Smooth muscle cell (in vitro differentiated cells): ENCODE measurements around the gene WFDC5. TPM values are rescaled to one million over a fixed set of nuclear protein-coding genes. Genes with fewer than 3 reads are reported as not detected.

Experiments
- DNase-seq: peaks from one replicate; lab custom pipeline; 2025; ENCODE audit not compliant: unreplicated experiment; lab: John Stamatoyannopoulos, UW
- H2AFZ ChIP-seq: fragments of 200-600 bp; sonication (generic); 2 replicates; pipeline ENCODE4 v1.6.0; 2016; ENCODE audit warnings: antibody characterized with exemption, low read depth, mild to moderate bottlenecking
- H3F3A ChIP-seq: fragments of 200-600 bp; sonication (generic); 2 replicates; pipeline ENCODE4 v1.6.0; 2017; ENCODE audit warnings: antibody characterized with exemption, low read depth
- H3K27ac ChIP-seq: fragments of 200-600 bp; sonication (generic); 2 replicates; pipeline ENCODE4 v1.5.1; 2016; ENCODE audit warnings: low read depth, mild to moderate bottlenecking
- H3K27me3 ChIP-seq: fragments of 200-600 bp; sonication (generic); 2 replicates; pipeline ENCODE4 v1.6.1; 2016; ENCODE audit warnings: low read depth, mild to moderate bottlenecking
- H3K36me3 ChIP-seq: fragments of 200-600 bp; sonication (generic); 2 replicates; pipeline ENCODE4 v1.5.1; 2016; ENCODE audit warnings: low read depth
- H3K4me1 ChIP-seq: fragments of 200-600 bp; sonication (generic); 2 replicates; pipeline ENCODE4 v1.5.1; 2016; ENCODE audit warnings: low read depth
- H3K4me2 ChIP-seq: fragments of 200-600 bp; sonication (generic); 2 replicates; pipeline ENCODE4 v1.6.0; 2016; ENCODE audit warnings: mild to moderate bottlenecking
- H3K4me3 ChIP-seq: fragments of 200-600 bp; sonication (generic); 2 replicates; pipeline ENCODE4 v1.5.1; 2016; ENCODE audit warnings: mild to moderate bottlenecking
- H3K79me2 ChIP-seq: fragments of 200-600 bp; sonication (generic); 2 replicates; pipeline ENCODE4 v1.6.0; 2016; ENCODE audit warnings: low read depth, mild to moderate bottlenecking
- H3K9ac ChIP-seq: fragments of 200-600 bp; sonication (generic); 2 replicates; pipeline ENCODE4 v1.6.0; 2016; ENCODE audit warnings: low read depth
- H3K9me3 ChIP-seq: fragments of 200-600 bp; sonication (generic); replicated peaks from 2 replicates; pipeline ENCODE4 v1.5.1; 2016; ENCODE audit warnings: low read depth
- H4K20me1 ChIP-seq: fragments of 200-600 bp; sonication (generic); 2 replicates; pipeline ENCODE4 v1.6.0; 2016; ENCODE audit warnings: low read depth
- WGBS: methylation state at CpG from one replicate; pipeline ENCODE4 v1.1.7; 2016; ENCODE audit warnings: low lambda C conversion rate; 5-methylcytosine and 5-hydroxymethylcytosine counted together
- polyA plus RNA-seq: library from polyadenylated mRNA; unstranded; fragments of >200 nt; fragmentation: Nextera tagmentation; extraction: Ambion mirVana; gene quantifications from 2 replicates; pipeline ENCODE4 v1.2.1, GENCODE V29; 2016
- total RNA-seq: library from RNA; depleted of rRNA; stranded (reverse); fragments of >200 nt; gene quantifications from 2 replicates; pipeline ENCODE4 v1.2.3, GENCODE V29; 2014
- TF ChIP-seq, protein P1 (sequence below): fragments of 200-600 bp; sonication (generic); IDR thresholded peaks from 2 replicates; pipeline ENCODE4 v1.5.1; 2017; ENCODE audit warnings: borderline replicate concordance, mild to moderate bottlenecking, antibody characterized with exemption; ENCODE audit not compliant: insufficient read depth, poor library complexity, severe bottlenecking

WFDC5 gene
- total and polyA plus RNA-seq, 2 experiments from 2014 or later: not detected

DNA sequence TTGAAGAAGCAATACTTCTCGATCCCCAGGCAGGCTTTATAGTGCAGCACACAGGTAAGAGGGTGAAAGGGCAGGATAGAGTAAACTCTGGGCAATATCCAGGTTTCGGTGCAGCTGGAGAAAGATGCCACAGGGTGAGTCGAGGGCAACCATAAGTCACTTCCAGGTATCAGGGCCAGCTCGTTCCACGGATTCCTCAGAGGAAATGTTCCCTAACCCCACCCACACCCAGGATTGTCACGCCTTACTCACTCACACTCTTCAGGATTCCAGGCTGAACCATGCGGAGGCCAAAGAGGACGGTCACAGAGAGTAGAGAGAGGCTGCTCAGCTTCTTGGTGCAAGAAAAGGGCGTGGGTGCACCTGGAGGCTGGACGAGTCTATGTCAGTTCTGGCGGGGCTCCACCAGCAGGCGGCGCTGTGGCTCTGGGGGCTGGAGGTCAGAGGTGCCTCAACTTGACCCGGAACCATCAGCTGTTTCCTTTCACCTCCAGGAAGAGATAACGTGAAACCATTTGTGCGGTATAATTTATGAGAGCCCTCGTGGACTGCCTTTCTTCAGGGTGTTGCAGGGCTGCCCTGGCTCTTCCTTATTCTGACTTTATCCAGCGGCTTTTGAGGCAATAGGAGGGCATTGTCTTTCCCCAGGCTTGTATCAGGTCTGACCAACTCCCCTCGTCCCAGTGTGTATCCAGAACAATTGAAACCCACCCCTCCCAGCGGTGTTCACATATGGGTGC, 23.8 kb upstream of the WFDC5 start:
- Histone ChIP-seq H3F3A (no peaks in the 10 kb centered on the region), H4K20me1 (no peaks in the 10 kb centered on the region), H3K9ac (no peak overlapping the region), H3K4me1 (no peaks in the 10 kb centered on the region), H3K4me3 (no peak overlapping the region), H3K9me3 (no peaks in the 10 kb centered on the region), H3K79me2 (no peaks in the 10 kb centered on the region), H3K4me2 (no peak overlapping the region), H3K27me3 (peaks cover 11% of the 10 kb centered on the region), H3K27ac (no peak overlapping the region), H2AFZ (no peak overlapping the region), H3K36me3 (no peaks in the 10 kb centered on the region)
- TF ChIP-seq, protein P1, sequence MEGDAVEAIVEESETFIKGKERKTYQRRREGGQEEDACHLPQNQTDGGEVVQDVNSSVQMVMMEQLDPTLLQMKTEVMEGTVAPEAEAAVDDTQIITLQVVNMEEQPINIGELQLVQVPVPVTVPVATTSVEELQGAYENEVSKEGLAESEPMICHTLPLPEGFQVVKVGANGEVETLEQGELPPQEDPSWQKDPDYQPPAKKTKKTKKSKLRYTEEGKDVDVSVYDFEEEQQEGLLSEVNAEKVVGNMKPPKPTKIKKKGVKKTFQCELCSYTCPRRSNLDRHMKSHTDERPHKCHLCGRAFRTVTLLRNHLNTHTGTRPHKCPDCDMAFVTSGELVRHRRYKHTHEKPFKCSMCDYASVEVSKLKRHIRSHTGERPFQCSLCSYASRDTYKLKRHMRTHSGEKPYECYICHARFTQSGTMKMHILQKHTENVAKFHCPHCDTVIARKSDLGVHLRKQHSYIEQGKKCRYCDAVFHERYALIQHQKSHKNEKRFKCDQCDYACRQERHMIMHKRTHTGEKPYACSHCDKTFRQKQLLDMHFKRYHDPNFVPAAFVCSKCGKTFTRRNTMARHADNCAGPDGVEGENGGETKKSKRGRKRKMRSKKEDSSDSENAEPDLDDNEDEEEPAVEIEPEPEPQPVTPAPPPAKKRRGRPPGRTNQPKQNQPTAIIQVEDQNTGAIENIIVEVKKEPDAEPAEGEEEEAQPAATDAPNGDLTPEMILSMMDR: peak; percentile 64
- no peak for DNase-seq
- WGBS: 46% methylated on average over 20 of the region's 20 CpGs

DNA sequence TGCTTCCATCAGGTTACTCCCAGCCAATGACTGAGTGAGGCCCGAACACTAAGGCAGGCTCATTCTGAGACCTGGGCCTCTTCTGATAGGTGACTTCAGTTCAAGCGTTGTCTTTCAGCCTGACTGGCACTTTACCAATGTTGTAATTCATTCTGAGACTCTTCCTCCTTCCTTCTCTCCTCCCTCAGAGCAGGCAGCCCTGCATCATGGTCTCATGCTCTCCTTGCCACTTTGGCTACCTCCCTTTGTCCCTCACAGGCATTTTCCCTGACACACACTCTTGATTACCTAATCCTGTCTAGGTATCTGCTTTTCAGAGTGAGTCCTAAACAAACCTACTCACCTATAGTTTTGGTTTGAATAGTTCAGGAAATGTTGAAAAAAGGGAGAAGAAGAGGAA, 21.9 kb upstream of the WFDC5 start:
- Histone ChIP-seq H3K27me3 (peaks cover 26% of the 10 kb centered on the region), H3K4me1 (no peaks in the 10 kb centered on the region), H3K4me2 (no peak overlapping the region), H3K4me3 (no peak overlapping the region), H4K20me1 (no peaks in the 10 kb centered on the region), H3K79me2 (no peaks in the 10 kb centered on the region), H3F3A (no peaks in the 10 kb centered on the region), H2AFZ (no peak overlapping the region), H3K27ac (no peak overlapping the region), H3K36me3 (no peaks in the 10 kb centered on the region), H3K9ac (no peak overlapping the region), H3K9me3 (no peaks in the 10 kb centered on the region)
- TF ChIP-seq, protein P1: no peak
- no peak for DNase-seq
- 46% methylated on average over 2 of the region's 2 CpGs for WGBS

GRCh38 chr20:45128099-45128498, 13.1 kb upstream of the WFDC5 start:
- no peaks in the 10 kb centered on the region for H3K79me2 ChIP-seq
- H3K4me2 ChIP-seq: no peak overlapping the region
- no peak overlapping the region for H3K27ac ChIP-seq
- no peaks in the 10 kb centered on the region for H3K36me3 ChIP-seq
- H3K9ac ChIP-seq: no peak overlapping the region
- no peak overlapping the region for H2AFZ ChIP-seq
- no peaks in the 10 kb centered on the region for H3F3A ChIP-seq
- no peaks in the 10 kb centered on the region for H3K4me1 ChIP-seq
- H3K4me3 ChIP-seq: no peak overlapping the region
- TF ChIP-seq, protein P1: no peak
- no peak for DNase-seq
- H3K9me3 ChIP-seq: no peaks in the 10 kb centered on the region
- peaks cover 41% of the 10 kb centered on the region for H3K27me3 ChIP-seq
- WGBS: 87% methylated on average over 2 of the region's 2 CpGs
- no peaks in the 10 kb centered on the region for H4K20me1 ChIP-seq

- no peak for DNase-seq
- Histone ChIP-seq H3K9ac (no peak within 1 kb of the TSS), H3K27me3 (peaks cover 11% of the 10 kb centered on the region), H4K20me1 (no peaks in the 10 kb centered on the region), H3K4me1 (no peaks in the 10 kb centered on the region), H3K4me2 (no peak within 1 kb of the TSS), H3F3A (no peaks in the 10 kb centered on the region), H3K79me2 (no peaks in the 10 kb centered on the region), H3K27ac (no peak within 1 kb of the TSS), H3K4me3 (no peak within 1 kb of the TSS), H3K9me3 (no peaks in the 10 kb centered on the region), H2AFZ (no peak within 1 kb of the TSS), H3K36me3 (no peaks in the 10 kb centered on the region)
- 91% methylated on average over 6 of the region's 6 CpGs for WGBS
- TF ChIP-seq, protein P1: no peak
Observed at GRCh38 chr20:45124365-45124764, 9.4 kb upstream of the WFDC5 start, which contains the start of gene WFDC12. TSS of gene WFDC12 (minus strand) at chr20:45124465. CDS start at chr20:45124447, 18 bp downstream.
